Endothelial cell of umbilical vein (primary cell): ENCODE data around the gene ARL5C.

Source experiments
- EZH2 ChIP-seq: IDR thresholded peaks from 2 replicates; pipeline ENCODE4 v1.6.1; 2012; ENCODE audit warnings: borderline replicate concordance, low read depth, mild to moderate bottlenecking, moderate library complexity, low read length, inconsistent platforms; ENCODE audit not compliant: severe bottlenecking
- FOS ChIP-seq: IDR thresholded peaks from 2 replicates; pipeline ENCODE4 v1.6.1; 2011; ENCODE audit warnings: mild to moderate bottlenecking, low read length, moderate library complexity, borderline replicate concordance; ENCODE audit not compliant: insufficient read depth
- MAX ChIP-seq: IDR thresholded peaks from 2 replicates; pipeline ENCODE4 v1.6.1; 2011; ENCODE audit not compliant: insufficient read depth, insufficient read length
- POLR2A ChIP-seq: IDR thresholded peaks from 2 replicates; pipeline ENCODE4 v1.6.1; 2012; ENCODE audit warnings: low read depth, mild to moderate bottlenecking, control low read depth, low read length
- TF ChIP-seq, protein P1 (sequence below), 2 donors: IDR thresholded peaks; 1 replicate in 1 of 2; 2 replicates in 1 of 2; pipeline ENCODE4 v1.5.1; 2011; ENCODE audit warnings: low read length in 2 of 2, mild to moderate bottlenecking in 2 of 2, moderate library complexity in 2 of 2, control low read depth in 1 of 2, inconsistent platforms in 1 of 2, low read depth in 1 of 2; ENCODE audit not compliant: insufficient read depth in 1 of 2; ENCODE audit errors: extremely low read depth in 1 of 2

GRCh38 chr17:39196808-39197291 lies 30.9 kb upstream of the ARL5C start:
- TF ChIP-seq FOS (no peak), EZH2 (no peak), POLR2A (no peak), MAX (no peak)
- TF ChIP-seq, protein P1, sequence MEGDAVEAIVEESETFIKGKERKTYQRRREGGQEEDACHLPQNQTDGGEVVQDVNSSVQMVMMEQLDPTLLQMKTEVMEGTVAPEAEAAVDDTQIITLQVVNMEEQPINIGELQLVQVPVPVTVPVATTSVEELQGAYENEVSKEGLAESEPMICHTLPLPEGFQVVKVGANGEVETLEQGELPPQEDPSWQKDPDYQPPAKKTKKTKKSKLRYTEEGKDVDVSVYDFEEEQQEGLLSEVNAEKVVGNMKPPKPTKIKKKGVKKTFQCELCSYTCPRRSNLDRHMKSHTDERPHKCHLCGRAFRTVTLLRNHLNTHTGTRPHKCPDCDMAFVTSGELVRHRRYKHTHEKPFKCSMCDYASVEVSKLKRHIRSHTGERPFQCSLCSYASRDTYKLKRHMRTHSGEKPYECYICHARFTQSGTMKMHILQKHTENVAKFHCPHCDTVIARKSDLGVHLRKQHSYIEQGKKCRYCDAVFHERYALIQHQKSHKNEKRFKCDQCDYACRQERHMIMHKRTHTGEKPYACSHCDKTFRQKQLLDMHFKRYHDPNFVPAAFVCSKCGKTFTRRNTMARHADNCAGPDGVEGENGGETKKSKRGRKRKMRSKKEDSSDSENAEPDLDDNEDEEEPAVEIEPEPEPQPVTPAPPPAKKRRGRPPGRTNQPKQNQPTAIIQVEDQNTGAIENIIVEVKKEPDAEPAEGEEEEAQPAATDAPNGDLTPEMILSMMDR (IDR thresholded peaks at IDR 0.05; ENCODE audit: extremely low read depth in 1 of 2, insufficient read depth in 1 of 2, low read depth in 1 of 2, low read length in 2 of 2) = no peak
